Measurements from ENCODE around the gene IGF1R. TPM values are rescaled to one million over a fixed set of nuclear protein-coding genes. Genes with fewer than 3 reads are reported as not detected.

Gene IGF1R
- total and polyA plus RNA-seq, 2 experiments from 2014 or later: 10.8 to 42.9 TPM

DNA sequence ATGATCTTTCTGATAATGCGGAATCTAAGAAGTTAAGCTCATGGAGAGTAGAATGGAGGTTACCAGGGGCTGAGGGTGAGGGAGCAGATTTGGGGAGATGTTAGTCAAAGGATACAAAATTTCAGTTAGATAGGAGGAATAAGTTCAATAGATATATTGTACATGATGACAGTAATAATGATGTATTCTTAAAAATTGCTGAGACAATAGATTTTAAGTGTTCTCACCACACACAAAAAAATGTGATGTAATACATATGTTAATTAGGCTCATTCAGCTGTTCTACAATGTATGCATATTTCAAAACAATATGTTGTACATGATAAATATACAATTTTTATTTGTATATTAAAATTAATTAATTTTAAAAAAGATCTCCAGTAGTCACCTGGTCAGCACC lies 277.9 kb downstream of the IGF1R start:
- no peak overlapping the region for H3K27ac ChIP-seq
- TF ChIP-seq EZH2phosphoT487 (IDR thresholded peaks at IDR 0.05; ENCODE audit: low read depth, severe bottlenecking, unreplicated experiment) (no peak), CTCF (IDR thresholded peaks at IDR 0.05; ENCODE audit: poor library complexity) (no peak)
- no peaks in the 10 kb centered on the region for H3K79me2 ChIP-seq
- H3K27me3 ChIP-seq: no peaks in the 10 kb centered on the region
- H3K9me3 ChIP-seq (ENCODE audit: low read depth): no peaks in the 10 kb centered on the region
- no peak overlapping the region for H3K4me2 ChIP-seq
- DNase-seq (ENCODE audit: low spot score): no peak
- H2AFZ ChIP-seq: no peak overlapping the region
- H3K36me3 ChIP-seq (replicated peaks; ENCODE audit: insufficient read depth, low read depth): no peaks in the 10 kb centered on the region
- H4K20me1 ChIP-seq (ENCODE audit: insufficient read depth, poor library complexity, severe bottlenecking): no peaks in the 10 kb centered on the region
- H3K9me2 ChIP-seq (replicated peaks; ENCODE audit: insufficient read depth): no peaks in the 10 kb centered on the region
- WGBS (ENCODE audit: low lambda C conversion rate, missing lambda C conversion rate): 96% methylated on average over 1 of the region's 1 CpG
- no peak overlapping the region for H3K4me3 ChIP-seq
- H3K4me1 ChIP-seq (ENCODE audit: insufficient read depth): peaks cover 5% of the 10 kb centered on the region

DNA sequence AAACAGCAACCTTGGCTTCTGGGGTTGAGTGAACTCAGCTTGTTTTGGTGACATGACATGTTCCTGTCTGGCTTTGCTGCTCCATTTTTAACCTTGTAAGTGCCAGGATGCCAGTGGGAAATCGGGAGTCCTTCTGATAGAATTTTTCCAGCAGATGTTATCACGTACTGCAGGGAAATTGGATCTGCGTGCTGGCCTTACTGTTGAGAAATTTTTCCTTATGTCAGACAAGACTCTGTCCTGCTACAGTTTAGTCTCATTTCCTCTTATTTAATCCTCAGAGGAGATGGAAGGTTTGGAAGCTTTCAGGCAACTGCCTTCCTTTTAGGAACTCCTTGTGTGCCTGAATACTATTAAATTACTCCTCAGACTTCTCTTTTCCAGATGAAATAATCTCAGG lies 278.7 kb downstream of the IGF1R start:
- H2AFZ ChIP-seq: no peak overlapping the region
- no peaks in the 10 kb centered on the region for H3K79me2 ChIP-seq
- no peaks in the 10 kb centered on the region for H3K9me3 ChIP-seq (ENCODE audit: low read depth)
- no peaks in the 10 kb centered on the region for H3K9me2 ChIP-seq (replicated peaks; ENCODE audit: insufficient read depth)
- peak overlapping the region; percentile 51 for H3K27ac ChIP-seq
- H3K4me2 ChIP-seq: no peak overlapping the region
- H3K36me3 ChIP-seq (replicated peaks; ENCODE audit: insufficient read depth, low read depth): no peaks in the 10 kb centered on the region
- H3K27me3 ChIP-seq: no peaks in the 10 kb centered on the region
- H4K20me1 ChIP-seq (ENCODE audit: insufficient read depth, poor library complexity, severe bottlenecking): no peaks in the 10 kb centered on the region
- TF ChIP-seq CTCF (IDR thresholded peaks at IDR 0.05; ENCODE audit: poor library complexity) (no peak), EZH2phosphoT487 (IDR thresholded peaks at IDR 0.05; ENCODE audit: low read depth, severe bottlenecking, unreplicated experiment) (no peak)
- H3K4me3 ChIP-seq: no peak overlapping the region
- 52% methylated on average over 3 of the region's 3 CpGs for WGBS (ENCODE audit: low lambda C conversion rate, missing lambda C conversion rate)
- no peak for DNase-seq (ENCODE audit: low spot score)
- peaks cover 5% of the 10 kb centered on the region for H3K4me1 ChIP-seq (ENCODE audit: insufficient read depth)

DNA sequence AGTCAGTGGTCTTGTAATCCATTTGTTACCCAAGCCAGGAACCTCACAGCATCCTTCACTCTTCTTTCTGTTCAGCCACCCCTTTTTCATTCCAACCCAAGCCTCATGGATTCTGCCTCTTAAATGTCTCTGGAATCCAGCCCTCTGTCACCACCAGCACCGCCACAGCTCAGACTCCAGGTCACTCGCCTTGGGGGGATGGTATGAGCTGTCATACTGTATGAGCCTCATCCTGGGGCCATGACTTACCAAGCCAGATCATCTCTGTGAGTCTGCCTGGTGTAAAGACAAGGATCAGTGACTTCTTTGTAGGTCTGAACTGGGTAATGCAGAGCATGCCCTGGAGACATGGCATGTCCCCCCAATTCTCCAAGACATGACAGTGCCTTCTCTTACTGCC lies 279.7 kb downstream of the IGF1R start:
- peak overlapping the region; percentile 51 for H3K27ac ChIP-seq
- no peaks in the 10 kb centered on the region for H3K9me2 ChIP-seq (replicated peaks; ENCODE audit: insufficient read depth)

More for the DNA sequence above, 279.7 kb downstream of the IGF1R start:
- no peak overlapping the region for H3K4me2 ChIP-seq
- H3K4me3 ChIP-seq: no peak overlapping the region
- no peaks in the 10 kb centered on the region for H3K36me3 ChIP-seq (replicated peaks; ENCODE audit: insufficient read depth, low read depth)
- no peaks in the 10 kb centered on the region for H3K79me2 ChIP-seq
- no peak for DNase-seq (ENCODE audit: low spot score)
- 78% methylated on average over 2 of the region's 2 CpGs for WGBS (ENCODE audit: low lambda C conversion rate, missing lambda C conversion rate)
- no peaks in the 10 kb centered on the region for H3K27me3 ChIP-seq
- TF ChIP-seq CTCF (IDR thresholded peaks at IDR 0.05; ENCODE audit: poor library complexity) (no peak), EZH2 (IDR thresholded peaks at IDR 0.05; ENCODE audit: borderline replicate concordance) (no peak), EZH2phosphoT487 (IDR thresholded peaks at IDR 0.05; ENCODE audit: low read depth, severe bottlenecking, unreplicated experiment) (no peak)
- H3K4me1 ChIP-seq (ENCODE audit: insufficient read depth): peaks cover 5% of the 10 kb centered on the region
- H3K9me3 ChIP-seq (ENCODE audit: low read depth): no peaks in the 10 kb centered on the region
- H4K20me1 ChIP-seq (ENCODE audit: insufficient read depth, poor library complexity, severe bottlenecking): no peaks in the 10 kb centered on the region
- no peak overlapping the region for H2AFZ ChIP-seq
